Osteocyte (in vitro differentiated cells): ENCODE data around the gene ANAPC15. TPM values are rescaled to one million over a fixed set of nuclear protein-coding genes. Genes with fewer than 3 reads are reported as not detected.

Experiments used
- DNase-seq: peaks from one replicate; pipeline ENCODE4 v3.0.0; 2021; ENCODE audit warnings: mixed read lengths; ENCODE audit not compliant: unreplicated experiment; ENCODE audit errors: extremely low spot score
- H3K27ac Mint-ChIP-seq: one replicate; pipeline ENCODE4 v1.8.0; 2021; ENCODE audit warnings: mild to moderate bottlenecking, mixed read lengths; ENCODE audit not compliant: unreplicated experiment
- H3K27me3 Mint-ChIP-seq: one replicate; pipeline ENCODE4 v1.8.0; 2021; ENCODE audit warnings: mixed read lengths; ENCODE audit not compliant: unreplicated experiment
- H3K36me3 Mint-ChIP-seq: one replicate; pipeline ENCODE4 v1.8.0; 2021; ENCODE audit warnings: mixed read lengths; ENCODE audit not compliant: unreplicated experiment
- H3K4me1 Mint-ChIP-seq: one replicate; pipeline ENCODE4 v1.8.0; 2021; ENCODE audit warnings: mixed read lengths; ENCODE audit not compliant: unreplicated experiment
- H3K4me3 Mint-ChIP-seq: one replicate; pipeline ENCODE4 v1.8.0; 2021; ENCODE audit warnings: mild to moderate bottlenecking, moderate library complexity, mixed read lengths; ENCODE audit not compliant: unreplicated experiment
- H3K9me3 Mint-ChIP-seq: one replicate; pipeline ENCODE4 v1.8.0; 2021; ENCODE audit warnings: mixed read lengths; ENCODE audit not compliant: unreplicated experiment
- total RNA-seq: library from RNA; stranded (reverse); gene quantifications from 2 replicates; pipeline ENCODE4 v1.2.1, GENCODE V29; 2021
- TF ChIP-seq, protein P1 (sequence below): fragments of 200-600 bp; sonication (generic); IDR thresholded peaks from 2 replicates; pipeline ENCODE4 v1.5.0; 2021; ENCODE audit warnings: antibody characterized with exemption, mild to moderate bottlenecking, moderate library complexity

The ANAPC15 gene
- total RNA-seq, 1 donor from 2014 or later, result 32.3 TPM

DNA sequence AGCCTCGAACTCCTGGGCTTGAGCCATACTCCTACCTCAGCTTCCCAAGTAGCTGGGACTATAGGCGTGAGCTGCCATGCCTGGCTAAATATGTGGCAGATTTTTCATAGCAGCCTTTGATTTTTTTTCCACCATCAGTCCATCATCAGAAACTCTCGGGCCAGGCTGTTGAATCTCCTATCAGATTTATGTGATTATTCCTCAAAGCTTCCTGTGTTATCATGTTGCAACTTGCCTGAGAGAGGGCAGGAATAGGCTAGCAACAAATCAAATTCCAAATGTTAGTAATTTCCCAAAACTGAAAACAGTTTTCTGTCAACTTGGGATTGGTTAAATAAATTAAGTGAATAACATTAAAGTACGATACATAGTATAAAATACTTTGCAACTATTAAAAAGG, 28.4 kb downstream of the ANAPC15 start:
- no peak overlapping the region for H3K4me3 Mint-ChIP-seq
- TF ChIP-seq, protein P1, sequence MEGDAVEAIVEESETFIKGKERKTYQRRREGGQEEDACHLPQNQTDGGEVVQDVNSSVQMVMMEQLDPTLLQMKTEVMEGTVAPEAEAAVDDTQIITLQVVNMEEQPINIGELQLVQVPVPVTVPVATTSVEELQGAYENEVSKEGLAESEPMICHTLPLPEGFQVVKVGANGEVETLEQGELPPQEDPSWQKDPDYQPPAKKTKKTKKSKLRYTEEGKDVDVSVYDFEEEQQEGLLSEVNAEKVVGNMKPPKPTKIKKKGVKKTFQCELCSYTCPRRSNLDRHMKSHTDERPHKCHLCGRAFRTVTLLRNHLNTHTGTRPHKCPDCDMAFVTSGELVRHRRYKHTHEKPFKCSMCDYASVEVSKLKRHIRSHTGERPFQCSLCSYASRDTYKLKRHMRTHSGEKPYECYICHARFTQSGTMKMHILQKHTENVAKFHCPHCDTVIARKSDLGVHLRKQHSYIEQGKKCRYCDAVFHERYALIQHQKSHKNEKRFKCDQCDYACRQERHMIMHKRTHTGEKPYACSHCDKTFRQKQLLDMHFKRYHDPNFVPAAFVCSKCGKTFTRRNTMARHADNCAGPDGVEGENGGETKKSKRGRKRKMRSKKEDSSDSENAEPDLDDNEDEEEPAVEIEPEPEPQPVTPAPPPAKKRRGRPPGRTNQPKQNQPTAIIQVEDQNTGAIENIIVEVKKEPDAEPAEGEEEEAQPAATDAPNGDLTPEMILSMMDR, result no peak
- peaks cover 18% of the 10 kb centered on the region for H3K4me1 Mint-ChIP-seq
- no peaks in the 10 kb centered on the region for H3K9me3 Mint-ChIP-seq
- H3K27ac Mint-ChIP-seq, result no peak overlapping the region
- no peak for DNase-seq
- no peaks in the 10 kb centered on the region for H3K27me3 Mint-ChIP-seq
- peaks cover 7% of the 10 kb centered on the region for H3K36me3 Mint-ChIP-seq

DNA sequence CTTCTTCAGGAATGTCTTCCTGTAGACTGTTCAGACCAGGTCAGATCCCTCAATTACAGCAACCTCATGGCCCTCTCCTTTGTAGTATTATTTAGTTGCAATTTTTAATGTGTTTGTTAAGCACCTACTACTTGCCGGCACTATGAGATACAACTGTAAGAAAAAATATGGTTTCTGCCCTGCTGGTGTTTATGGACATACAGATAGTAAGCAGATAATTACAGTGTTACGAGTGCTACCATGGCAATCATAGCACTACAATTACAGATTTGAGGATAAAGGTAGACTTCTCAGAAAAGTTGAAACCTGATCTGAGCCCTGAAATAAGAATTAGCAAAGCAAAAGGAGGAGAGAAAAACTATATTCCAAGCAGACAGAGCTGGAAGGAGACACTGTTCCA, 29.1 kb downstream of the ANAPC15 start:
- no peak overlapping the region for H3K27ac Mint-ChIP-seq
- H3K36me3 Mint-ChIP-seq, result peaks cover 7% of the 10 kb centered on the region
- peaks cover 25% of the 10 kb centered on the region for H3K4me1 Mint-ChIP-seq

DNA sequence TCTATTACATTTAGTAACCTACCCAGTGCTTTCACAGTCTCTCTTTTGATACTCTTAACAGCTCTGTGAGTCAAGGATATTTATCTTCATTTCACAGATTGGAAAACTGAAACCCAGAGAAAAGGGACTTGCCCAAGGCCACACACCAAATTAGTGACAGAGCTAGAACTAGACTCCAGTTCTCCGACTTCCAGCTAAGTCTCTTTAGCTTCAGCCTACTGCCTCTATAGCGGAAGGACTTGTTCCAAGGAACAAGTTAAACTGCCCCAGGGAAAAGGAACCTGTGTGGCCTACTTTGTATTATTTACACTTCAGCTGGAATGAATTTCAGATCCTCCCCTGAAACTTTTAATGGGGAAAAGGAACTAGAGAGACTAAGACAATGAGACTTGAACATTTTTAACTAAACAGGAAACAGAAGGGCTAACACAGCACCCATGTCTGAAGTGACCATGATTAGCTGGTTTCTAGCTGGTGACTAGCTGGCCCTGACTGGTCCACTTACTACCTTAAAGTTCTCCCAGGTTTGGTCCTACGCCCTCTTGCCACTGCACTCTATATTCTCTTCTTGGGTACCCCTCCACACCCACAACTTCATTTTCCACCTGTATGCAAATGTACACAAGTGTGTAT, 30.6 kb downstream of the ANAPC15 start:
- Mint-ChIP-seq H3K27me3 (no peaks in the 10 kb centered on the region), H3K36me3 (peaks cover 4% of the 10 kb centered on the region), H3K27ac (peak overlapping the region; percentile 99), H3K4me1 (peaks cover 28% of the 10 kb centered on the region), H3K9me3 (no peaks in the 10 kb centered on the region), H3K4me3 (peak overlapping the region; percentile 88)
- DNase-seq, result no peak
- TF ChIP-seq, protein P1, result no peak

More for the DNA sequence above, 29.1 kb downstream of the ANAPC15 start:
- no peaks in the 10 kb centered on the region for H3K9me3 Mint-ChIP-seq
- H3K27me3 Mint-ChIP-seq, result no peaks in the 10 kb centered on the region
- no peak for DNase-seq
- no peak overlapping the region for H3K4me3 Mint-ChIP-seq
- TF ChIP-seq, protein P1, result no peak

DNA sequence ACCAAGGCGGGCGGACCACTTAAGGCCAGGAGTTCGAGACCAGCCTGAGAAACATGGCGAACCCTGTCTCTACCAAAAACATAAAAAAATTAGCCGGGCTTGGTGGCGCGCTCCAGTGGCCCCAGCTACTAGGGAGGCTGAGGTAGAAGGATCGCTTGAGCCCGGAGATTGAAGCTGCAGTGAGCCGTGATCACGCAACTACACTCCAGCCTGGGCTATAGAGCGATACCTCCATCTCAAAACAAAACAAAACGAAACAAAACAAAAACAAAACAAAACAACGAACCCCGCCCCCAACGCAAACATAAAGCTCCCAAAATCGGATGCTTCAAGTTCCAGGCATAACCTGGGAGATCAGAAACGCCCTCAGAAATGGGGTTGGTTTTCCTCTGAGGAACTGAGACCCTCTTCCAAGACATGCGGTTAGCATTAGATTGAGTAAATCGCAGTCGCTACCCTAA, 31.3 kb downstream of the ANAPC15 start:
- Mint-ChIP-seq H3K27me3 (no peaks in the 10 kb centered on the region), H3K27ac (peak overlapping the region; percentile 99), H3K4me3 (peak overlapping the region; percentile 88), H3K9me3 (no peaks in the 10 kb centered on the region), H3K4me1 (peaks cover 28% of the 10 kb centered on the region), H3K36me3 (peaks cover 4% of the 10 kb centered on the region)
- no peak for DNase-seq
- TF ChIP-seq, protein P1, result no peak

DNA sequence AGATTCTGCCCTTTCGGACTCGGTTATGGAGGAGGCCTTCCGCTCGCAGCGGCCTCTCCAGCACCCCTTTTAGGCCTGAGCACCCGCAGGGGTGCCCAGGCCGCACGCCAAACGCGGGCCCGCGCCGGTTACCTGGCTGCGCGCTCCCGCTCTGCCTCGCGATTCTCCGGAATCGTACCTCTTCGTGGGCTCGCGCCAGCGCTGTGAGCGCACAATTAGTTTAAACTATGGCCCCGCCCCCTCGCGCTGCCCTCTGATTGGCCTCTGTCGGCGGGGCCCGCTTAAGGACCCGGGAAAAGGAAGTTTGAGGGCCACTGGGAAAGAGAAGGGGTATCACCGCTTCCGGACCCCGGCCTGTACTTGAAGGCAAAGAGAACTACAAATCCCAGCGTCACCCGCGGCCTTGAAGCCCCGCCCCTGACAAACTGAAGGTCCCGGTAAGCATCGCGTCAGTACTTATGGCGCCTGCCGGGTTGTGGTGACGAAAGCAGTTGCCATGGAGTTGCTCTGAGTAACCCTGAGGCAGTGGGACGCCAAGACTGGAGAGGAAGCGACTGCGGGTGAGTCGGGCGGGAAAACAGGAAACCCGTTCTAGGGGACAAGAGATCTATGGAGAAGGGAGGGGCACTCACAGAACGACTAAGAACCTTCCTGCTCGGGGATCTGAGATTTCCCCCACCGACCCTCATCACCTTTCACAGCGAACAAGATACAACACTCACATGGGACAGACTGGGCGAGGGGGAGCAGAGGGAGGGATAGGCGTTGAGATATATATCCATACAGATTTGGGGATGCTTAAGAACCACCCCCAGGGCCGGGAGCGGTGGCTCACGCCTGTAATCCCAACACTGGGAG, 31.9 kb downstream of the ANAPC15 start, which contains the start of the genes LRRC51 and NUMA1:
TSS of gene LRRC51 (plus strand) at position 525 of the 858 bp plus-strand sequence. CDS start 8,234 bp downstream, outside the sequence.
TSS of gene NUMA1 (minus strand) at position 217 of the 858 bp plus-strand sequence. CDS start 44,599 bp downstream, outside the sequence.
- DNase-seq, result peak; percentile 99
- Mint-ChIP-seq H3K36me3 (peaks cover 3% of the 10 kb centered on the region), H3K27me3 (no peaks in the 10 kb centered on the region), H3K4me3 (peak within 1 kb of the TSS; percentile 88), H3K9me3 (no peaks in the 10 kb centered on the region), H3K27ac (peak within 1 kb of the TSS; percentile 99), H3K4me1 (peaks cover 30% of the 10 kb centered on the region)
- TF ChIP-seq, protein P1, result no peak
